Measurements from ENCODE around the gene ADGRA3. TPM values are rescaled to one million over a fixed set of nuclear protein-coding genes. Genes with fewer than 3 reads are reported as not detected.

Gene ADGRA3
- polyA plus RNA-seq, 1 of the 3 experiments (the other 2 are of a cell fraction): 11.8 TPM

DNA sequence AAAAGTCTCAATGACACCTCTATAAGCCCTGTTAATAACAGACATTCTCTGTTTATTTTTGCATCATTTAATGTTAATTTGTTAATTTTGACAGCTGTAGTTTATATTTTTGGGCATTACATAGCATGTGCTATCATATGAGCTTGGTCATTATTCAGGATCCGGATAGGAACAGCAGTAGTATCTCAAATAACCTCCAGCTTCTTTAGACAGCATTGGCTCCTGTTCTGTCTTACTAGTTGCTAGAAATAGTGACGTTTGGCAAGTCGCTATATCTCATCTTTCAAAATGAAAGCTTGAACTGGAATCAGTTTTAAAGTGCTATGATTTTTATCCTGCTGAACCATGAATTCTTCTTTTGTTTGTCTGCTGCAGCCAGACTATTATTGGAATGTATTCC is 9.0 kb upstream of the ADGRA3 start:
- no peaks in the 10 kb centered on the region for H3K9me2 ChIP-seq

GRCh38 chr4:22522706-22523501 is 7.0 kb upstream of the ADGRA3 start:
- Histone ChIP-seq H3K9me3 (no peaks in the 10 kb centered on the region), H3F3A (replicated peaks; ENCODE audit: insufficient read depth) (no peaks in the 10 kb centered on the region), H3K4me3 (ENCODE audit: low read depth in 2 of 2, low read length in 1 of 2) (no peak overlapping the region), H3K79me2 (ENCODE audit: insufficient read depth) (no peaks in the 10 kb centered on the region), H3K4me1 (ENCODE audit: control insufficient read depth in 1 of 2, insufficient read depth in 2 of 2, low read depth in 1 of 2, low read length in 1 of 2) (no peaks in the 10 kb centered on the region), H4K20me1 (ENCODE audit: insufficient read depth) (no peaks in the 10 kb centered on the region), H3K9ac (no peak overlapping the region), H3K36me3 (replicated peaks in 1 of 2; ENCODE audit: control insufficient read depth in 1 of 2, insufficient read depth in 2 of 2, low read length in 1 of 2) (no peaks in the 10 kb centered on the region), H2AFZ (ENCODE audit: low read depth) (no peak overlapping the region), H3K4me2 (no peak overlapping the region), H3K27ac (ENCODE audit: low read depth in 2 of 2, low read length in 1 of 2) (no peak overlapping the region), H3K9me2 (no peaks in the 10 kb centered on the region), H3K27me3 (ENCODE audit: insufficient read depth) (no peaks in the 10 kb centered on the region)
- no peak for DNase-seq
- TF ChIP-seq FOSL2 (IDR thresholded peaks at IDR 0.05; ENCODE audit: borderline replicate concordance, low read depth) (no peak), NRF1 (IDR thresholded peaks at IDR 0.05; ENCODE audit: low read depth, low read length) (no peak), MEF2A (IDR thresholded peaks at IDR 0.05; ENCODE audit: borderline replicate concordance, low read depth) (no peak), RXRA (IDR thresholded peaks at IDR 0.05; ENCODE audit: borderline replicate concordance, low read depth) (no peak), CHD2 (IDR thresholded peaks at IDR 0.05; ENCODE audit: low read length, partially characterized antibody) (no peak), MAX (IDR thresholded peaks at IDR 0.05; ENCODE audit: low read depth) (no peak), GATA2 (CRISPR knock-in tag; IDR thresholded peaks at IDR 0.05) (no peak), JUND (IDR thresholded peaks at IDR 0.05) (no peak)
- POLR2A ChIA-PET: no interaction called here
- WGBS (ENCODE audit: low lambda C conversion rate): 80% methylated on average over 9 of the region's 9 CpGs
- CTCF ChIA-PET: interaction anchor here (1.1 kb wide), 1 partner anchor 134 kb away, joined by 4 read pairs; no protein-coding TSS in a partner anchor

More for the DNA sequence above, 9.0 kb upstream of the ADGRA3 start:
- no peak overlapping the region for H3K4me2 ChIP-seq
- H3K27ac ChIP-seq (ENCODE audit: low read depth in 2 of 2, low read length in 1 of 2): no peak overlapping the region
- no peak for TF ChIP-seq FOXM1 (IDR thresholded peaks at IDR 0.05; ENCODE audit: low read depth)
- no peak for TF ChIP-seq EZH2phosphoT487 (IDR thresholded peaks at IDR 0.05; ENCODE audit: borderline replicate concordance, low read depth)
- TF ChIP-seq EP300 (IDR thresholded peaks at IDR 0.05; ENCODE audit: borderline replicate concordance in 1 of 2, low read depth in 1 of 2, low read length in 1 of 2): no peak
- TF ChIP-seq RAD21 (IDR thresholded peaks at IDR 0.05; ENCODE audit: low read length): no peak
- TF ChIP-seq FOSL2 (IDR thresholded peaks at IDR 0.05; ENCODE audit: borderline replicate concordance, low read depth): no peak
- CTCF ChIA-PET: no interaction called here
- POLR2A ChIA-PET: no interaction called here
- no peaks in the 10 kb centered on the region for H3K36me3 ChIP-seq (replicated peaks in 1 of 2; ENCODE audit: control insufficient read depth in 1 of 2, insufficient read depth in 2 of 2, low read length in 1 of 2)
- no peak overlapping the region for H3K4me3 ChIP-seq (ENCODE audit: low read depth in 2 of 2, low read length in 1 of 2)
- H3K79me2 ChIP-seq (ENCODE audit: insufficient read depth): no peaks in the 10 kb centered on the region
- no peaks in the 10 kb centered on the region for H3K27me3 ChIP-seq (ENCODE audit: insufficient read depth)
- no peaks in the 10 kb centered on the region for H3K4me1 ChIP-seq (ENCODE audit: control insufficient read depth in 1 of 2, insufficient read depth in 2 of 2, low read depth in 1 of 2, low read length in 1 of 2)
- H3K9me3 ChIP-seq: no peaks in the 10 kb centered on the region
- H2AFZ ChIP-seq (ENCODE audit: low read depth): no peak overlapping the region
- H3F3A ChIP-seq (replicated peaks; ENCODE audit: insufficient read depth): no peaks in the 10 kb centered on the region
- DNase-seq: no peak
- no peaks in the 10 kb centered on the region for H4K20me1 ChIP-seq (ENCODE audit: insufficient read depth)
- H3K9ac ChIP-seq: no peak overlapping the region
- 36% methylated on average over 3 of the region's 3 CpGs for WGBS (ENCODE audit: low lambda C conversion rate)

- Histone ChIP-seq H4K20me1 (ENCODE audit: insufficient read depth) (no peaks in the 10 kb centered on the region), H3K4me2 (no peak overlapping the region), H2AFZ (ENCODE audit: low read depth) (no peak overlapping the region), H3K4me1 (ENCODE audit: control insufficient read depth in 1 of 2, insufficient read depth in 2 of 2, low read depth in 1 of 2, low read length in 1 of 2) (no peaks in the 10 kb centered on the region), H3K9me3 (no peaks in the 10 kb centered on the region), H3K4me3 (ENCODE audit: low read depth in 2 of 2, low read length in 1 of 2) (no peak overlapping the region), H3K9ac (no peak overlapping the region), H3K36me3 (replicated peaks in 1 of 2; ENCODE audit: control insufficient read depth in 1 of 2, insufficient read depth in 2 of 2, low read length in 1 of 2) (no peaks in the 10 kb centered on the region), H3K27ac (ENCODE audit: low read depth in 2 of 2, low read length in 1 of 2) (no peak overlapping the region), H3K79me2 (ENCODE audit: insufficient read depth) (no peaks in the 10 kb centered on the region), H3F3A (replicated peaks; ENCODE audit: insufficient read depth) (no peaks in the 10 kb centered on the region), H3K9me2 (no peaks in the 10 kb centered on the region), H3K27me3 (ENCODE audit: insufficient read depth) (no peaks in the 10 kb centered on the region)
- CTCF ChIA-PET: no interaction called here
- DNase-seq: no peak
- no peak for TF ChIP-seq IRF3 (IDR thresholded peaks at IDR 0.05; ENCODE audit: low read depth, low read length)
- TF ChIP-seq RCOR1 (IDR thresholded peaks at IDR 0.05; ENCODE audit: low read length): no peak
- TF ChIP-seq MEF2A (IDR thresholded peaks at IDR 0.05; ENCODE audit: borderline replicate concordance, low read depth): no peak
- no peak for TF ChIP-seq NRF1 (IDR thresholded peaks at IDR 0.05; ENCODE audit: low read depth, low read length)
- no peak for TF ChIP-seq SIN3A (IDR thresholded peaks at IDR 0.05; ENCODE audit: borderline replicate concordance, low read depth, low read length)
- no peak for TF ChIP-seq ZBTB33 (IDR thresholded peaks at IDR 0.05; ENCODE audit: borderline replicate concordance, low read depth)
- POLR2A ChIA-PET: no interaction called here
- WGBS (ENCODE audit: low lambda C conversion rate): 70% methylated on average over 2 of the region's 2 CpGs
Measured at GRCh38 chr4:22522206-22522605, 6.3 kb upstream of the ADGRA3 start.
